GM23248 (cell line): ENCODE results near the gene GBF1. TPM values are rescaled to one million over a fixed set of nuclear protein-coding genes. Genes with fewer than 3 reads are reported as not detected.
A peak's percentile ranks its signal among the peaks of the same experiment; 100 is the strongest.

Experiments used
- DNase-seq: peaks from one replicate; pipeline ENCODE4 v3.0.0-alpha.2; 2015
- H2AFZ ChIP-seq: fragments of 200-600 bp; sonication (generic); 2 replicates; pipeline ENCODE4 v1.6.1; 2016; ENCODE audit warnings: antibody characterized with exemption
- H3F3A ChIP-seq: fragments of 200-600 bp; sonication (generic); 2 replicates; pipeline ENCODE4 v1.6.1; 2016; ENCODE audit warnings: mild to moderate bottlenecking, antibody characterized with exemption, mixed run types; ENCODE audit not compliant: insufficient read depth
- H3K27ac ChIP-seq: fragments of 200-600 bp; sonication (generic); 2 replicates; pipeline ENCODE4 v1.5.1; 2016; ENCODE audit warnings: mild to moderate bottlenecking
- H3K27me3 ChIP-seq: fragments of 200-600 bp; sonication (generic); replicated peaks from 2 replicates; pipeline ENCODE4 v1.6.1; 2016; ENCODE audit warnings: mild to moderate bottlenecking; ENCODE audit not compliant: insufficient read depth
- H3K36me3 ChIP-seq: fragments of 200-600 bp; sonication (generic); 2 replicates; pipeline ENCODE4 v1.6.1; 2016; ENCODE audit warnings: low read depth, mild to moderate bottlenecking
- H3K4me1 ChIP-seq: fragments of 200-600 bp; sonication (generic); 2 replicates; pipeline ENCODE4 v1.6.1; 2016; ENCODE audit warnings: mild to moderate bottlenecking; ENCODE audit not compliant: insufficient read depth
- H3K4me2 ChIP-seq: fragments of 200-600 bp; sonication (generic); one replicate; pipeline ENCODE4 v1.6.1; 2016; ENCODE audit warnings: mild to moderate bottlenecking; ENCODE audit not compliant: unreplicated experiment
- H3K4me3 ChIP-seq: fragments of 200-600 bp; sonication (generic); 2 replicates; pipeline ENCODE4 v1.5.1; 2016; ENCODE audit warnings: mild to moderate bottlenecking
- H3K79me2 ChIP-seq: fragments of 200-600 bp; sonication (generic); 2 replicates; pipeline ENCODE4 v1.6.1; 2016; ENCODE audit warnings: mild to moderate bottlenecking; ENCODE audit not compliant: insufficient read depth
- H3K9ac ChIP-seq: fragments of 200-600 bp; sonication (generic); 2 replicates; pipeline ENCODE4 v1.6.1; 2016; ENCODE audit warnings: mild to moderate bottlenecking
- H3K9me2 ChIP-seq: fragments of 200-600 bp; sonication (generic); 2 replicates; pipeline ENCODE4 v1.6.1; 2016; ENCODE audit warnings: mixed run types, mild to moderate bottlenecking, moderate library complexity; ENCODE audit not compliant: insufficient read depth
- H3K9me3 ChIP-seq: fragments of 200-600 bp; sonication (generic); one replicate; pipeline ENCODE4 v1.6.1; 2017; ENCODE audit warnings: low read depth
- H4K20me1 ChIP-seq: fragments of 200-600 bp; sonication (generic); 2 replicates; pipeline ENCODE4 v1.6.0; 2016; ENCODE audit not compliant: insufficient read depth
- EZH2 ChIP-seq: fragments of 200-600 bp; sonication (generic); IDR thresholded peaks from 2 replicates; pipeline ENCODE4 v1.6.1; 2018; ENCODE audit warnings: antibody characterized with exemption, mild to moderate bottlenecking; ENCODE audit not compliant: insufficient read depth, poor library complexity, severe bottlenecking
- EZH2phosphoT487 ChIP-seq: fragments of 200-600 bp; sonication (generic); IDR thresholded peaks from 2 replicates; pipeline ENCODE4 v1.6.1; 2018; ENCODE audit warnings: antibody characterized with exemption, moderate library complexity, mild to moderate bottlenecking, low read depth; ENCODE audit not compliant: insufficient read depth
- WGBS, 2 experiments: methylation state at CpG; one replicate each; pipeline ENCODE4 v1.1.6; 2015 to 2017; ENCODE audit warnings: low lambda C conversion rate in 2 of 2, low coverage in 1 of 2; ENCODE audit errors: missing lambda C conversion rate in 2 of 2; 5-methylcytosine and 5-hydroxymethylcytosine counted together
- in situ Hi-C: fragments of 300-500 bp; cut with MboI; formaldehyde crosslinking; loops from 2 replicates; pipeline ENCODE4 v1.15.0; 2020
- polyA plus RNA-seq: library from polyadenylated mRNA; unstranded; fragments of >200 nt; fragmentation: Nextera tagmentation; extraction: Ambion mirVana; gene quantifications from 2 replicates; pipeline ENCODE4 v1.2.1, GENCODE V29; 2016
- total RNA-seq: library from RNA; depleted of rRNA; stranded (reverse); fragments of >200 nt; shearing (Covaris generic); gene quantifications from 2 replicates; pipeline ENCODE4 v1.2.3, GENCODE V29; 2014

Gene GBF1
- total and polyA plus RNA-seq, 2 experiments from 2014 or later, result 29.8 to 43.9 TPM

GRCh38 chr10:102367441-102367840, 122.1 kb downstream of the GBF1 start:
- H3K27me3 ChIP-seq, result no peaks in the 10 kb centered on the region
- H3K9me3 ChIP-seq, result no peaks in the 10 kb centered on the region
- H3K36me3 ChIP-seq, result peaks cover 66% of the 10 kb centered on the region
- H3F3A ChIP-seq, result no peaks in the 10 kb centered on the region
- no peak overlapping the region for H2AFZ ChIP-seq
- H3K4me3 ChIP-seq, result no peak overlapping the region
- 0 out of 2 replicates have a peak, but pooled peaks cover 7% of the 10 kb centered on the region for H3K4me1 ChIP-seq
- TF ChIP-seq EZH2phosphoT487, result no peak
- no peak for TF ChIP-seq EZH2
- H3K79me2 ChIP-seq, result 0 out of 2 replicates have a peak, but pooled peaks cover 8% of the 10 kb centered on the region
- H3K9me2 ChIP-seq, result no peaks in the 10 kb centered on the region
- peak; percentile 40 for DNase-seq
- in situ Hi-C loops, result no loop called here
- WGBS, 2 experiments, result 88 to 100% methylated on average over 1 of the region's 1 CpG
- no peak overlapping the region for H3K27ac ChIP-seq
- no peak overlapping the region for H3K9ac ChIP-seq
- no peaks in the 10 kb centered on the region for H4K20me1 ChIP-seq
- H3K4me2 ChIP-seq, result no peak overlapping the region

GRCh38 chr10:102368077-102368476, 122.7 kb downstream of the GBF1 start:
- Histone ChIP-seq H3K4me2 (no peak overlapping the region), H3K4me1 (0 out of 2 replicates have a peak, but pooled peaks cover 7% of the 10 kb centered on the region), H3K27me3 (no peaks in the 10 kb centered on the region), H3K79me2 (0 out of 2 replicates have a peak, but pooled peaks cover 8% of the 10 kb centered on the region), H3K36me3 (peaks cover 66% of the 10 kb centered on the region), H3K9ac (no peak overlapping the region), H3K27ac (no peak overlapping the region), H3K9me2 (no peaks in the 10 kb centered on the region), H3F3A (no peaks in the 10 kb centered on the region), H3K4me3 (no peak overlapping the region), H2AFZ (no peak overlapping the region), H3K9me3 (no peaks in the 10 kb centered on the region), H4K20me1 (no peaks in the 10 kb centered on the region)
- in situ Hi-C loops, result no loop called here
- no peak for DNase-seq
- TF ChIP-seq EZH2phosphoT487 (no peak), EZH2 (no peak)
- 78 to 92% methylated on average over 3 of the region's 3 CpGs for WGBS, 2 experiments

GRCh38 chr10:102371295-102371694, 126.0 kb downstream of the GBF1 start:
- DNase-seq, result no peak
- in situ Hi-C loops, result no loop called here
- H3K9ac ChIP-seq, result no peak overlapping the region

GRCh38 chr10:102375250-102375649, 129.9 kb downstream of the GBF1 start:
- Histone ChIP-seq H3K4me3 (no peak overlapping the region), H3K9me2 (no peaks in the 10 kb centered on the region), H3K4me2 (no peak overlapping the region), H2AFZ (no peak overlapping the region), H3K9ac (no peak overlapping the region), H3K79me2 (0 out of 2 replicates have a peak, but pooled peaks cover 4% of the 10 kb centered on the region), H3K9me3 (no peaks in the 10 kb centered on the region), H4K20me1 (no peaks in the 10 kb centered on the region), H3K27ac (no peak overlapping the region), H3K4me1 (no peaks in the 10 kb centered on the region), H3F3A (no peaks in the 10 kb centered on the region), H3K27me3 (no peaks in the 10 kb centered on the region), H3K36me3 (peaks cover 56% of the 10 kb centered on the region)
- DNase-seq, result no peak
- TF ChIP-seq EZH2 (no peak), EZH2phosphoT487 (no peak)
- in situ Hi-C loops, result no loop called here
- 86 to 87% methylated on average over 7 of the region's 7 CpGs for WGBS, 2 experiments

More at GRCh38 chr10:102371295-102371694, 126.0 kb downstream of the GBF1 start:
- TF ChIP-seq EZH2phosphoT487 (no peak), EZH2 (no peak)
- 98 to 100% methylated on average over 2 of the region's 2 CpGs for WGBS, 2 experiments
- no peak overlapping the region for H3K4me3 ChIP-seq
- no peaks in the 10 kb centered on the region for H3K9me2 ChIP-seq
- H3K9me3 ChIP-seq, result no peaks in the 10 kb centered on the region
- H2AFZ ChIP-seq, result no peak overlapping the region
- no peaks in the 10 kb centered on the region for H4K20me1 ChIP-seq
- H3K79me2 ChIP-seq, result 0 out of 2 replicates have a peak, but pooled peaks cover 4% of the 10 kb centered on the region
- H3K36me3 ChIP-seq, result peaks cover 61% of the 10 kb centered on the region
- no peak overlapping the region for H3K27ac ChIP-seq
- H3F3A ChIP-seq, result no peaks in the 10 kb centered on the region
- H3K4me2 ChIP-seq, result no peak overlapping the region
- no peaks in the 10 kb centered on the region for H3K27me3 ChIP-seq
- H3K4me1 ChIP-seq, result 0 out of 2 replicates have a peak, but pooled peaks cover 7% of the 10 kb centered on the region

- H3K9ac ChIP-seq, result no peak overlapping the region
- in situ Hi-C loops, result no loop called here
- H3K4me2 ChIP-seq, result no peak overlapping the region
- no peaks in the 10 kb centered on the region for H3K4me1 ChIP-seq
- no peaks in the 10 kb centered on the region for H3F3A ChIP-seq
- no peak overlapping the region for H3K4me3 ChIP-seq
- no peaks in the 10 kb centered on the region for H3K9me3 ChIP-seq
- H4K20me1 ChIP-seq, result no peaks in the 10 kb centered on the region
- H3K27ac ChIP-seq, result no peak overlapping the region
- peaks cover 49% of the 10 kb centered on the region for H3K36me3 ChIP-seq
- no peak for DNase-seq
- H3K27me3 ChIP-seq, result no peaks in the 10 kb centered on the region
- 82 to 98% methylated on average over 2 of the region's 2 CpGs for WGBS, 2 experiments
- H3K9me2 ChIP-seq, result no peaks in the 10 kb centered on the region
- TF ChIP-seq EZH2 (no peak), EZH2phosphoT487 (no peak)
- H2AFZ ChIP-seq, result no peak overlapping the region
- 0 out of 2 replicates have a peak, but pooled peaks cover 4% of the 10 kb centered on the region for H3K79me2 ChIP-seq
Observed at GRCh38 chr10:102375867-102376266, 130.5 kb downstream of the GBF1 start.
